ENCODE measurements around the gene TBL1X.

TBL1X gene

GRCh38 chrX:9635803-9636202 lies 170.9 kb downstream of the TBL1X start:
- DNase-seq = no peak

- DNase-seq = no peak
These were observed 174.0 kb downstream of the TBL1X start for GRCh38 chrX:9638871-9639270.

GRCh38 chrX:9642270-9642995 lies 177.6 kb downstream of the TBL1X start:
- DNase-seq = no peak

DNA sequence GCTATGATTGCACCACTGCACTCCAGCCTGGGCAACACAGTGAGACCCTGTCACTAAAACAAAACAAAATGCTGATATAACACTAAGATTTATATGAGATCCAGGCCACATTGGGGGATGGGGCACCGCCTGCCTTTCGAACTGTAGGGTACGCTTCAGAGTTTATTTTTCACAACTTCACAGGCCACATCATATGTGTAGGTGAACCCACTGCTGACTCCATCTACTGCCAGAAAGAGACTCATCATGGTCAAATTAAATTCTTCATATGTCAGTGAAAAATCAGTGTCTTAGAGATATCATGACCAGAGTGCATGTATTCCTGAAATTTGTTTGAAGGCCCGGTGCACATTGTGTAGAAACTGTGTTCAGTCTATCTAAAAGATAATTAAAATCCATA lies 178.9 kb downstream of the TBL1X start:
- no peak for DNase-seq

- peak; percentile 13 for DNase-seq
These were observed 179.5 kb downstream of the TBL1X start for GRCh38 chrX:9644335-9644734.

DNA sequence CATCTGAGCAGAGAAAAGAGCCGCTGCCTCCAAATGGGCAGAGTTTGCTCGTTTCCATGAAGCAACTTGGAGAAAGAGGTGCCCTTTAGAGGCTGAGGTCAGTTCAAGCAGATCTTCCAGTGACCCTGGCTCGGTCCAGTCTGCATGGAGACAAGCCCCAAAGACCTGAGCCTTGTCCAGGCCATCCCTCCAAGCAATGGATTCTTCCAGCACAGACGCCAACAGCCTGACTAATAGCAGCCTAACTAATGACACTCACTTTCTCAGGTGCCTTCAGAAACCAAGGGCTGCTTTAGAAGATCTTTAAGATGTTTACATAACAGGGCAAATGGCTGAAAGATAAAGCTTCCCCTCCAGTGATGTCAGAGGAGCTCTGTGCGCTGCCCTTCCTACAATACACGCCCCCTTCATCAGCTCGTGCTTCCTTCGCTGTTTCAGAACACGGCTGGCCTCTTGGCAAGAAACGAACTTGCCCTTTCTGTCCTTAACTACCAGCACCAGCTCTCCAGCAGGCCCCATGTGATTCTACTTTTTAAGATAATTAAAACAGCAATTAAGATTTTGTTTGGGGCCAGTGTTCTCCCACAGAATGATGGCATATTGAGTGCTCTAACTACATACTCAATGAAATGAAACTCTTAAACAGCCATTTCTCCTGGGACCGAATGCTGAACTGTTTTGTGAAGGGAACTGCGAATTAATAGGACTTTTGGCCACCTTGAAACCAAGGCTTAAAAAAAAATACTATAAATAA lies 181.8 kb downstream of the TBL1X start:
- no peak for DNase-seq

- DNase-seq = no peak
These were observed 182.6 kb downstream of the TBL1X start for GRCh38 chrX:9647431-9647830.

- DNase-seq = no peak
These were observed 185.2 kb downstream of the TBL1X start for GRCh38 chrX:9650091-9650490.

DNA sequence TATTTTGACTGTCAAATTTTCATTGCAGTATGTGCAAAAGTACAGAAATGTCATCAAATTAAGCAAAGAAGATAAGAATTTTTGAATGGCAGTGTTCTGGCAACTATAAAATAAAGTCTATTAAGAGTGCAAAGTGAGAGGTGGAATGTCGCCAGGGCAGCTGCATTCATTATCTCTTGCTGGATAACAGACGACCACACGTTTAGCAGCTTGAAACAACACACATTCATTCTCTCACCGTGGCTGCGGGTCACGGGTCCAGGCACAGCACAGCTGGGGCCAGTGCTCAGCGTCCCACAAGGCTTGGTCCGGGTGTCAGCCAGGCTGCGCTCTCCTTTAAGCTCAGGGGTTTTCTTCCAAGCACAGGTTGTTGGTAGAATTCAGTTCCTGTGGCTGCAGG lies 186.9 kb downstream of the TBL1X start:
- DNase-seq = no peak

- DNase-seq = no peak
These were observed 190.1 kb downstream of the TBL1X start for GRCh38 chrX:9654929-9655328.

- peak; percentile 74 for DNase-seq
These were observed 191.4 kb downstream of the TBL1X start for GRCh38 chrX:9656277-9656676.

DNA sequence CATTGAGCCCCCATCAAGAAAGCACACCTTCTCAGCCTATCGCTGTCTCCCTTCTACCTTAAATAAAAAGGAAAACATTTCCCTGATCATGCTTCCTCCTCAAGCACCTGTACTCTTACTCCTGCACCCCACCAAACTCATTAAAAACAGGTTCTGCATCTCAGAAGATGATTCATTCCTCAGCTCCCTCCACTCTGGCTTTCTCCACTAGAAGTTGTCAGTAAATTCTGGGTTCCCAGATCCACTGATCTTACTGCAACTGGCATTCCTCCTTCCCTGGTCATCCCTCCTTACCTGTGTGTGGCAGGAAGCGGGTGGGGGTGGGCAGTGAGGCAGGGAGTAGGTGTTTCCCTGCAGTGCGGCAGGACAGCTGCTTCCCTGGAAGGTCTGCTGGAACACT lies 192.0 kb downstream of the TBL1X start:
- no peak for DNase-seq

DNA sequence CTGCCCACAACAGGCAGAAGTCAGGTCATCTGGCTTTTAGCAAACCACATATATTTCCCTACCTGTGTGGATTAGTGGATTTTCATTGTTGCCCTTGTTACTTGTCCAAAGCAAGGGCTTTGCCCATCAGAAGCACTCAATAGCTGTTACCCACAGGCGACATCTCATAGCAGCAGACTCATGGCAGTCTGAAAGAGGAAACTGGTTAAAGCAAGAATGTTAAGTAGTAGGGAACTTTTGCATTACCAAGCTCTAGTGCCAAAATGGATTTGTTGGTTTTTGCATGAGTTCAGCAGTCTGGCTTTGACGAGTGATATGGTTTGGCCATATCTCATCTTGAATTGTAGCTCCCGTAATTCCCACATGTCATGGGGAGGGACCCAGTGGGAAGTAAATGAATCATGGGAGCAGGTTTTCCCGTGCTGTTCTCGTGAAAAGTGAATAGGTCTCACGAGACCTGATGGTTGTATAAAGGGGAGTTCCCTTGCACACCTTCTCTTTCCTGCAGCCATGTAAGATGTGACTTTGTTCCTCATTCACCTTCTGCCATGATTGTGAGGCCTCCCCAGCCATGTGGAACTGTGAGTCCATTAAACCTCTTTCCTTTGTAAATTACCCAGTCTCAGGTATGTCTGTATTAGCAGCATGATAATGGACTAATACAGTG lies 192.9 kb downstream of the TBL1X start:
- DNase-seq = no peak

DNA sequence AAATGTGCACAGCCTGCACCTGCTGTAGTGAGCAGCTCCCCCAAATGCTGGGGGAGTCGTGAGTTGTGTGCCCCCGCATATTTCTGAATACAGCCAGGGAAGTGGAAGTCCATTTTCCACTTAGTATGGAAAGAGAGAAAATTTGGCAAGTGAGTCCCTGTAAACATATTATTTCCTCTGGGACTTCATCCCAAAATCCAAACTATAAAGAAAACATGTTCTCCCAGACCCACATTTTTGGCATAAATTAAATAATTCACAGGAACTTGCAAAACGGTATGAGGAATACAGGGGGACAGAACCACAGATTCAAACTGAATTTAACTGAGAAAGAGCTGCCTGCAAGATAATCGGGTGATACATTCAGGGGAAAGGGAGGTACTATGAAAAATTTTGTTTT lies 193.6 kb downstream of the TBL1X start:
- no peak for DNase-seq

DNA sequence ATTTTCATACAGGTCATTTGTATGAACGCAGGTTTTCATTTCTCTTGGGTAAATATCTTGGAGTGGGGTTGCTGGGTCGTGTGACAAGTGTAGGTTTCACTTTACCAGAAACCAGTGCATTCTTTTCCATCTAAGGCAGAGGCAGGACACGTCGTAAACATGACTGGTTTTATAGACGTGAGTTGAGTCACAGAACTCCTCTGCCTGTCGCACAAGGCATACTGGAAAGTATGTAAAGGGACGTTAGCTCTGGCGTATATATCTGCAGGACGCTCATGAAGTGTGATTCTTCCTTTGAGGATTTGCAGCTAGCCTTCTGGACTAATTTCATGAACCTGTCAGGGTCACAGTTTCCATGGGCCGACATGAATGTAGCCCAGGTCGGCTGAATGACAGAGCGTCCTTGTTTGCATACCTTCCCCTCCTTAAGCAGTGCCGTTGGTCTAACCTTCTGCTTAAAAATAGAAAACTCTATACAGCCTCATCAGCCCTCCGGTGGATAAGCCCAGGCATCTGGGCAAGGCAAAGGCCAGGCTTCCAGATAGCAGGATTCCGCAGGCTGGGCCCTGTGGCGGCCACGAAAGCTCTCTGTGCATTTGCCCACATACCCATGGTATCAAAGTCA lies 194.8 kb downstream of the TBL1X start:
- no peak for DNase-seq

GRCh38 chrX:9662148-9662547 lies 197.3 kb downstream of the TBL1X start:
- no peak for DNase-seq

DNA sequence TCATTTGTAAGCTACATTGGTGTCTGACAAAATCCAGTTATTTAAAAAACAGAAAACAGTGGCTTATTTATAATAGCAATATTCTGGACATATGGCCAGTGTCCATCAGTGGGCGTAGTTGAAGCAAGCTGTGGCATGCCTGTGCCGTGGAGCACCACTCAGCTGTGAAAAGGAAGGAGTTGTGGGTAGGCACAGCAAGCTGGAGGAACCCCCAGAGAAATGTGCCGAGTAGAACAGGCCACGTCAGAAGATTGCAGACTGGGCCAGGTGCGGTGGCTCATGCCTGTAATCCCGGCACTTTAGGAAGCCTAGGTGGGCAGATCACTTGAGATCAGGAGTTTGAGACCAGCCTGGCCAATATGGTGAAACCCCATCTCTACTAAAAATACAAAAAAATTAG lies 198.4 kb downstream of the TBL1X start:
- no peak for DNase-seq

GRCh38 chrX:9664224-9664623 lies 199.4 kb downstream of the TBL1X start:
- DNase-seq = no peak

DNA sequence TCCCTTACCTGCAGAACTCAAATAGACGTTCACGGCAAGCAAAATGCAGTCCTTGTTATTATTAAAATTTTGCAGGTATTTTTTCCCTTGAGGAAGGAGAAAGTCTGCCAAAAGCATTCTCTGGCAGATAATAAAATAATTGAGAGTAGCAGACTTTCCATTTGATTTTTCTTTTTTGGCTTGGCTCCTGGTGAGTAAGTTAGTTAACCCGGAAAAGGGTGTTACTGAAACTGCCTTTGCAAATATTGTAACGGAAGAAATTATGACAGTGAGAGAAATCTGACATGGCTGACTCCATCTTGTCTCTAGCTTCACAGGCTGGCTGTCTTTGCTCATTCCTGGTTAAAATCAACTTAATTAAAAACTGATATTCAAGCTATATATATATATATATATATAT lies 200.3 kb downstream of the TBL1X start:
- no peak for DNase-seq

DNA sequence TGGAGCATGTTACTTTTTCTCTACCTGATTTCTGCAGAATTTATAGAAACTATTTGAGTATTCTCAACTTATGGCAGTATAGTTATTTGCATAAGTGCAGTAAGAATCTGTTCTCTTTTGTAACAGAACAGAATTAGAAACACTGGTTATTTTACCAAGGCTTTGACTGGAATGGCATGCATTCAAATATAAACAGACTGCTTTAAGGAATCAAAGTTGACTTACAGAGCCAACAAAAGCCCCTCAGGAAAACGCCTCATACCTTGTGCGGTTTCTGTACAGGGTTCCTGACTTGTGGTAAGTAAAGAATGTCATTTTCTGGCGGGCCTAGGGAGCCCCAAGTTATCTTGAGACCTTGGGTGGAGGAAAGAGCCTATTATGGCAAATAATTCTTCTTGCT lies 203.7 kb downstream of the TBL1X start:
- DNase-seq = no peak

GRCh38 chrX:9670136-9670814 lies 205.4 kb downstream of the TBL1X start:
- no peak for DNase-seq

DNA sequence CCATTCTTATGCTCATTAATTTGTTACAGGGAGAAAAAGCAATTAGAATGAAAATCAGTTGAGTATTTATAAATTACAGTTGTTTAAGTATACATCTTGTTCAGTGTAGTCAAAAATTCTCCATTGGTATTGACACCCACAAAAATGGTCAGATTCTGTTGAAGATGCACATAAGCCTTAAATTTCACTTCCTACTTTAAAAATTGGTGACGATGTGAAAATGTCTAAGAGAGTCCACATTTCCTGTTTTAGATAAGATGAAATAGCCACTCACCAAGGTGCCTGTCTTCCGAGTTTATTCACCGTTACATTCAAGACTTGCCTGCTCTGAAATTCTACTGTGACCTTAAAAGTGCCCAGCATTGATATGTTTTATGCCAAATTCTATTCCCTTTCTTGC lies 207.1 kb downstream of the TBL1X start:
- DNase-seq = no peak

DNA sequence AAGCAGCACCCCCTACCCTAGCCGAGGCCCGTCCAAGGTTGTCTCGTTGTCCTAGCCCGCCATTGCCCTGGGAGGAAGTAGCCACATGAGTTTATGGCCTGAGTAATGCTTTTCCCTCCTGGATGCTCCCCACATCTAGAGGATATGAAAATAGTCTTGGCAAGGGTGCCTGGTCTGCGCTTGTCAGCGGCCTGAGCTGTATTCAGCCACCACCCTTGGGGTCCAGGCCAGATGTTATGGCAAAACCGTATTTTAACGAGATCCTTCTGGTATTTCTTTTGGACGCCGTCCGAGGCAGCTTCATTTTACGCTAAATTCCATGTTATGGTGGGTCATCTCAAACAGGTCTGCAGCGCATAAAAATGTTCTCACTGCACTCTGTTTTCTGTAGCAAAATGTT lies 211.4 kb downstream of the TBL1X start:
- no peak for DNase-seq
